Neural progenitor cell (in vitro differentiated cells): Measurements from ENCODE around the gene MARVELD1. TPM values are rescaled to one million over a fixed set of nuclear protein-coding genes. Genes with fewer than 3 reads are reported as not detected.
A peak's percentile ranks its signal among the peaks of the same experiment; 100 is the strongest.
"Not testable (repeated sequence)": the region's sequence is repeated elsewhere in the genome, so short reads cannot be mapped to it uniquely, and the experiment has no call there.

Experiments used
- DNase-seq: peaks from one replicate; pipeline ENCODE4 v3.0.0-alpha.2; 2016; ENCODE audit warnings: low spot score
- H2AFZ ChIP-seq: fragments of 200-600 bp; sonication (generic); replicated peaks from 2 replicates; pipeline ENCODE4 v1.6.1; 2016; ENCODE audit warnings: antibody characterized with exemption
- H3F3A ChIP-seq: fragments of 200-600 bp; sonication (generic); 2 replicates; pipeline ENCODE4 v1.6.1; 2016; ENCODE audit warnings: antibody characterized with exemption, low read depth
- H3K27ac ChIP-seq: fragments of 200-600 bp; sonication (generic); 2 replicates; pipeline ENCODE4 v1.5.1; 2016; ENCODE audit warnings: mild to moderate bottlenecking
- H3K27me3 ChIP-seq: fragments of 200-600 bp; sonication (generic); 2 replicates; pipeline ENCODE4 v1.6.1; 2016; ENCODE audit warnings: mild to moderate bottlenecking, moderate library complexity
- H3K36me3 ChIP-seq: fragments of 200-600 bp; sonication (generic); 2 replicates; pipeline ENCODE4 v1.5.1; 2016
- H3K4me1 ChIP-seq: fragments of 200-600 bp; sonication (generic); 2 replicates; pipeline ENCODE4 v1.6.1; 2016; ENCODE audit warnings: mixed run types
- H3K4me2 ChIP-seq: fragments of 200-600 bp; sonication (generic); 2 replicates; pipeline ENCODE4 v1.6.1; 2016
- H3K4me3 ChIP-seq: fragments of 200-600 bp; sonication (generic); 2 replicates; pipeline ENCODE4 v1.5.1; 2016
- H3K79me2 ChIP-seq: fragments of 200-600 bp; sonication (generic); 2 replicates; pipeline ENCODE4 v1.6.1; 2016; ENCODE audit warnings: low read depth
- H3K9ac ChIP-seq: fragments of 200-600 bp; sonication (generic); 2 replicates; pipeline ENCODE4 v1.6.1; 2016
- H3K9me3 ChIP-seq: fragments of 200-600 bp; sonication (generic); 2 replicates; pipeline ENCODE4 v1.5.1; 2016; ENCODE audit warnings: low read depth
- H4K20me1 ChIP-seq: fragments of 200-600 bp; sonication (generic); 2 replicates; pipeline ENCODE4 v1.6.1; 2016; ENCODE audit warnings: low read depth
- H3K27ac Mint-ChIP-seq: 3 replicates; pipeline ENCODE4 v1.8.0; 2021; ENCODE audit warnings: mixed read lengths
- H3K27me3 Mint-ChIP-seq: 2 replicates; pipeline ENCODE4 v1.8.0; 2022; ENCODE audit warnings: low read depth, mild to moderate bottlenecking, inconsistent platforms, moderate library complexity, mixed read lengths; ENCODE audit not compliant: insufficient read depth
- H3K36me3 Mint-ChIP-seq: 3 replicates; pipeline ENCODE4 v1.8.0; 2021; ENCODE audit warnings: mixed read lengths
- H3K4me1 Mint-ChIP-seq: 3 replicates; pipeline ENCODE4 v1.8.0; 2021; ENCODE audit warnings: mixed read lengths
- H3K4me3 Mint-ChIP-seq: 3 replicates; pipeline ENCODE4 v1.8.0; 2021; ENCODE audit warnings: mild to moderate bottlenecking, moderate library complexity, mixed read lengths
- H3K9me3 Mint-ChIP-seq: 3 replicates; pipeline ENCODE4 v1.8.0; 2020; ENCODE audit warnings: mixed read lengths
- EZH2 ChIP-seq: fragments of 200-600 bp; sonication (generic); IDR thresholded peaks from 2 replicates; pipeline ENCODE4 v1.6.1; 2017; ENCODE audit warnings: antibody characterized with exemption, mild to moderate bottlenecking, moderate library complexity
- EZH2phosphoT487 ChIP-seq: fragments of 200-600 bp; sonication (generic); IDR thresholded peaks from 2 replicates; pipeline ENCODE4 v1.6.1; 2017; ENCODE audit warnings: antibody characterized with exemption
- total RNA-seq: library from RNA; depleted of rRNA; stranded (reverse); fragments of >200 nt; gene quantifications from 2 replicates; pipeline ENCODE4 v1.2.3, GENCODE V29; 2015; ENCODE audit warnings: low replicate concordance
- TF ChIP-seq, protein P1 (sequence below): fragments of 200-600 bp; sonication (generic); IDR thresholded peaks from 2 replicates; pipeline ENCODE4 v1.5.1; 2017; ENCODE audit warnings: antibody characterized with exemption, mild to moderate bottlenecking

Gene MARVELD1
- total RNA-seq, 1 donor from 2014 or later = 7.1 TPM

DNA sequence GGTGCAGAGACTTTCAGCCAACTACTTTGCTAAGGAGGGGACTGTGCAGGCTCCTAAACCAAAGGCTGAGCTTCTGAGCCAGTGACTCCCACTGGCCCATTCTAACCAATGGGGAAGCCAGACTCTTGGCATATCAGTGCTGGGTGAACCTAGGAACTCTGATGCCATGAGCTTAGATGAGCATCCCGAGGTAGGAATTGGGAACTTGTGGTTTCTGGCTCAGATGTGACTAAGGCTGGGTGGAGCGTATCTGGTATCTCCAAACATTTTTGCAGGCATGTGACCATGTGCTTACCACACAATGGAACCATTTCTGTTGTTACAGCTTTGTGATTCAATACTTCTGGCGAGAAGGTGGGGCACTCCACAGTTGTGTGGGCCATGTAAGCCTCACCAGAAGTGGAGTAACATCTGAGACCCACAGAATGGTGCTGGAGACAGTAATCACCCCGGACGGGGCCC is 23.9 kb upstream of the MARVELD1 start:
- no peaks in the 10 kb centered on the region for H3K9me3 ChIP-seq
- Mint-ChIP-seq H3K36me3 (no peaks in the 10 kb centered on the region), H3K27me3 (peaks cover 9% of the 10 kb centered on the region), H3K4me3 (no peak overlapping the region), H3K4me1 (peaks cover 11% of the 10 kb centered on the region), H3K9me3 (peaks cover 2% of the 10 kb centered on the region), H3K27ac (no peak overlapping the region)
- H3K79me2 ChIP-seq = no peaks in the 10 kb centered on the region
- TF ChIP-seq EZH2phosphoT487 (no peak), EZH2 (no peak)
- TF ChIP-seq, protein P1, sequence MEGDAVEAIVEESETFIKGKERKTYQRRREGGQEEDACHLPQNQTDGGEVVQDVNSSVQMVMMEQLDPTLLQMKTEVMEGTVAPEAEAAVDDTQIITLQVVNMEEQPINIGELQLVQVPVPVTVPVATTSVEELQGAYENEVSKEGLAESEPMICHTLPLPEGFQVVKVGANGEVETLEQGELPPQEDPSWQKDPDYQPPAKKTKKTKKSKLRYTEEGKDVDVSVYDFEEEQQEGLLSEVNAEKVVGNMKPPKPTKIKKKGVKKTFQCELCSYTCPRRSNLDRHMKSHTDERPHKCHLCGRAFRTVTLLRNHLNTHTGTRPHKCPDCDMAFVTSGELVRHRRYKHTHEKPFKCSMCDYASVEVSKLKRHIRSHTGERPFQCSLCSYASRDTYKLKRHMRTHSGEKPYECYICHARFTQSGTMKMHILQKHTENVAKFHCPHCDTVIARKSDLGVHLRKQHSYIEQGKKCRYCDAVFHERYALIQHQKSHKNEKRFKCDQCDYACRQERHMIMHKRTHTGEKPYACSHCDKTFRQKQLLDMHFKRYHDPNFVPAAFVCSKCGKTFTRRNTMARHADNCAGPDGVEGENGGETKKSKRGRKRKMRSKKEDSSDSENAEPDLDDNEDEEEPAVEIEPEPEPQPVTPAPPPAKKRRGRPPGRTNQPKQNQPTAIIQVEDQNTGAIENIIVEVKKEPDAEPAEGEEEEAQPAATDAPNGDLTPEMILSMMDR = no peak
- H2AFZ ChIP-seq = no peak overlapping the region
- H3K4me3 ChIP-seq = no peak overlapping the region
- no peak overlapping the region for H3K4me2 ChIP-seq
- H3K4me1 ChIP-seq = peaks cover 11% of the 10 kb centered on the region
- DNase-seq = no peak
- peaks cover 15% of the 10 kb centered on the region for H3F3A ChIP-seq
- H4K20me1 ChIP-seq = no peaks in the 10 kb centered on the region
- peaks cover 10% of the 10 kb centered on the region for H3K27me3 ChIP-seq
- no peak overlapping the region for H3K9ac ChIP-seq
- H3K36me3 ChIP-seq = no peaks in the 10 kb centered on the region
- H3K27ac ChIP-seq = no peak overlapping the region

DNA sequence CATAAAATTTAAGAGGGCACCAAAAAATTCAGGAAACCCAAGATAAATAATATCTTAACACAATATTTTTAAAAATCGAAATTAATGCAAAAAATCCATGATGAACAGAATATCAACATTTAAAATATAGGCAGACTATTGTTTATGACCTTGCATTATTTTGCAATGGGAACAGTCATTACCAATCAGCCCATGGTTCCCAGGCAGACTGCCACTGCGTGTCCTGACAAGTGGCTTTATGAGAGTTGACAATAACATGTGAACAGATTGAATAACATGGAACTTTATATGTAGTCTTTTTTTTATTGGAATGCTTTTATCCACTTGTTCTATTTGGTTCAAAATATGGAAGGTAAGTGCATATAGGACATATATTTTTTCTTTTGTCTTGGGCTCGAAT is 23.4 kb upstream of the MARVELD1 start:
- Mint-ChIP-seq H3K27ac (no peak overlapping the region), H3K9me3 (peaks cover 2% of the 10 kb centered on the region), H3K27me3 (peaks cover 9% of the 10 kb centered on the region), H3K4me1 (peaks cover 11% of the 10 kb centered on the region), H3K36me3 (no peaks in the 10 kb centered on the region), H3K4me3 (no peak overlapping the region)
- Histone ChIP-seq H3K79me2 (no peaks in the 10 kb centered on the region), H3K9me3 (no peaks in the 10 kb centered on the region), H2AFZ (no peak overlapping the region), H4K20me1 (no peaks in the 10 kb centered on the region), H3F3A (peaks cover 15% of the 10 kb centered on the region), H3K36me3 (no peaks in the 10 kb centered on the region), H3K27ac (no peak overlapping the region), H3K4me2 (no peak overlapping the region), H3K27me3 (peaks cover 10% of the 10 kb centered on the region), H3K4me3 (no peak overlapping the region), H3K9ac (no peak overlapping the region), H3K4me1 (peaks cover 11% of the 10 kb centered on the region)
- no peak for DNase-seq
- TF ChIP-seq EZH2phosphoT487 (no peak), EZH2 (no peak)
- TF ChIP-seq, protein P1 = no peak

DNA sequence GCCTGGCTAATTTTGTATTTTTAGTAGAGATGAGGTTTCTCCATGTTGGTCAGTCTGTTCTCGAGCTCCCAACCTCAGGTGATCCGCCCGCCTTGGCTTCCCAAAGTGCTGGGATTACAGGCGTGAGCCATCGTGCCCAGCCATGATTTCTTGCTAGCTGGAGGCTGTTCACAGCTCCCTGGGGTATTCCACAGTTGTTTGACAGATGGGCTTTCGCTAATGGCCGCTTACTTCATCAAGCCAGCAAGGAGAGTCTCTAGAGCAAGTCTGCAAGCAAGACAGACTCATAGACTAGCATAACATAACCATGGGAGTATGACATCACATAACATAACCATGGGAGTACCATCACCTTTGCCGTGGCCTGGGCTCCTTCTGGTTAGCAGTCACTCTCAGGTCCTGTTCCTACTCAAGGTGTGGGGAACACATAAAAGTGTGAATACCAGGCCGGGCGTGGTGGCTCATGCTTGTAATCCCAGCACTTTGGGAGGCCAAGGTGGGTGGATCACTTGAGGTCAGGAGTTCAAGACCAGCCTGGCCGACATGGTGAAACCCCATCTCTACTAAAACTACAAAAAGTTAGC is 15.4 kb upstream of the MARVELD1 start:
- not testable (repeated sequence) for H3F3A ChIP-seq, H3K9me3 Mint-ChIP-seq

DNA sequence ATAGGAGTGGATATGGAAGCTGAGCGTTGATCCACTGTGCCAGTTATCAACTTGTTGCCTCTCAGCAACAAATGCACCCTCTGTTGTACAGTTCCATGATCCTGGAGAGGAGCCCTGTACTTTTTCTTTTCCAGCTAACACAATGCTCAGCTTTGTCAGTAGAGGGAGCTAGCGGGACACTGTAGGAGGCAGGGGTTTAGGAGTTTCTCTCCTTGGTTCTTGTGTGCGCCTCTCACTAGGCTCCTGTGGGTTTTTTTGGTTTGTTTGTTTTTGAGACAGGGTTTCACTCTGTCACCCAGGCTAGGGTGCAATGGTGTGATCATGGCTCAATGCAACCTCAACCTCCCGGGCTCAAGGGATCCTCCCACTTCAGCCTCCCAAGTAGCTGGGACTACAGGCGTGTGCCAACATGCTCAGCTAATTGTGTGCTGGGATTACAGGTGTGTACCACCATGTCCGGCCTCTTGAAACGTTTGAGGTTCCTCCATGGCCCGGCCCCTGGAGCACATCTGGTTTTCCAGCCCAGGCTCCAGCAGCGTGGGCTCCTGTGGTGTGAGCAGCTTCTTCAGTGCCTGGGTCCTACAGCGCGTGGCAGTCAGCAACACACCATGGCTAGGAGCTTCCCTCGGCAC is 12.0 kb upstream of the MARVELD1 start:
- H2AFZ ChIP-seq = peak overlapping the region; percentile 82
- no peaks in the 10 kb centered on the region for H4K20me1 ChIP-seq
- TF ChIP-seq, protein P1 = peak; percentile 88
- no peak for TF ChIP-seq EZH2phosphoT487
- no peak overlapping the region for H3K9ac ChIP-seq
- H3K36me3 Mint-ChIP-seq = no peaks in the 10 kb centered on the region
- H3K4me3 Mint-ChIP-seq = no peak overlapping the region
- H3K4me1 Mint-ChIP-seq = no peaks in the 10 kb centered on the region
- no peak overlapping the region for H3K4me2 ChIP-seq
- H3K79me2 ChIP-seq = no peaks in the 10 kb centered on the region
- H3K9me3 Mint-ChIP-seq = no peaks in the 10 kb centered on the region
- H3K4me1 ChIP-seq = no peaks in the 10 kb centered on the region
- H3K9me3 ChIP-seq = no peaks in the 10 kb centered on the region
- H3K4me3 ChIP-seq = no peak overlapping the region
- H3K27ac Mint-ChIP-seq = no peak overlapping the region
- no peak overlapping the region for H3K27ac ChIP-seq
- H3K36me3 ChIP-seq = no peaks in the 10 kb centered on the region
- no peaks in the 10 kb centered on the region for H3K27me3 ChIP-seq
- no peaks in the 10 kb centered on the region for H3F3A ChIP-seq
- DNase-seq = peak; percentile 83
- peaks cover 4% of the 10 kb centered on the region for H3K27me3 Mint-ChIP-seq

More for the DNA sequence above, 15.4 kb upstream of the MARVELD1 start:
- not testable (repeated sequence) for H3K9me3 ChIP-seq, H3K4me3 Mint-ChIP-seq, H3K27me3 Mint-ChIP-seq, H3K27me3 ChIP-seq, H3K4me3 ChIP-seq, H3K36me3 Mint-ChIP-seq, H3K4me1 Mint-ChIP-seq, H3K36me3 ChIP-seq, H3K79me2 ChIP-seq, H3K4me2 ChIP-seq, H3K4me1 ChIP-seq, H3K9ac ChIP-seq, DNase-seq, H3K27ac ChIP-seq, H3K27ac Mint-ChIP-seq, H2AFZ ChIP-seq, H4K20me1 ChIP-seq
